Liver (tissue), 3 donors: ENCODE results near the gene HSPB2.

Source experiments
- CTCF ChIP-seq: fragments of 150-350 bp; IDR thresholded peaks from 2 replicates; pipeline ENCODE4 v1.5.1; 2017; ENCODE audit warnings: improper control_type of control experiment, low read depth, low read length; ENCODE audit not compliant: missing input control
- EGR1 ChIP-seq, 2 donors: IDR thresholded peaks; 2 replicates each; pipeline ENCODE4 v1.6.1; 2016 to 2018; ENCODE audit warnings: antibody characterized with exemption in 2 of 2, low read depth in 2 of 2
- FOXA1 ChIP-seq: IDR thresholded peaks from 2 replicates; pipeline ENCODE4 v1.6.1; 2016; ENCODE audit warnings: antibody characterized with exemption
- GABPA ChIP-seq, 2 donors: IDR thresholded peaks in 1 of 2; conservative IDR thresholded peaks in 1 of 2; 2 replicates each; pipeline ENCODE4 v1.6.1; 2016; ENCODE audit warnings: antibody characterized with exemption in 2 of 2, mild to moderate bottlenecking in 1 of 2, moderate library complexity in 1 of 2
- HNF4G ChIP-seq: IDR thresholded peaks from 2 replicates; pipeline ENCODE4 v1.6.1; 2016; ENCODE audit warnings: antibody characterized with exemption
- JUND ChIP-seq, 2 donors: IDR thresholded peaks; 2 replicates each; pipeline ENCODE4 v1.6.1; 2016; ENCODE audit warnings: antibody characterized with exemption in 2 of 2
- MAX ChIP-seq: IDR thresholded peaks from 2 replicates; pipeline ENCODE4 v1.6.1; 2016; ENCODE audit warnings: antibody characterized with exemption
- NR2F2 ChIP-seq: IDR thresholded peaks from 2 replicates; pipeline ENCODE4 v1.6.1; 2016; ENCODE audit warnings: antibody characterized with exemption
- RAD21 ChIP-seq, 2 donors: IDR thresholded peaks; 2 replicates each; pipeline ENCODE4 v1.6.1; 2016; ENCODE audit warnings: antibody characterized with exemption in 2 of 2, mild to moderate bottlenecking in 2 of 2
- REST ChIP-seq: IDR thresholded peaks from 2 replicates; pipeline ENCODE4 v1.6.1; 2016; ENCODE audit warnings: antibody characterized with exemption, mild to moderate bottlenecking
- SP1 ChIP-seq: IDR thresholded peaks from 2 replicates; pipeline ENCODE4 v1.6.1; 2018; ENCODE audit warnings: antibody characterized with exemption, mild to moderate bottlenecking
- TAF1 ChIP-seq: conservative IDR thresholded peaks from 2 replicates; pipeline ENCODE4 v1.6.1; 2016; ENCODE audit warnings: antibody characterized with exemption, mild to moderate bottlenecking
- YY1 ChIP-seq: IDR thresholded peaks from 2 replicates; pipeline ENCODE4 v1.6.1; 2016; ENCODE audit warnings: antibody characterized with exemption, mild to moderate bottlenecking
- ZBTB33 ChIP-seq: IDR thresholded peaks from 2 replicates; pipeline ENCODE4 v1.6.1; 2016; ENCODE audit warnings: antibody characterized with exemption
- donor health status: healthy.
- donor health status: healthy.

GRCh38 chr11:111871693-111872161, 40.8 kb upstream of the HSPB2 start:
- TF ChIP-seq CTCF (no peak), ZBTB33 (no peak), NR2F2 (no peak), TAF1 (no peak), YY1 (peak; percentile 49), REST (peak; percentile 4), GABPA (IDR thresholded peaks at IDR 0.05 in 1 of 2, conservative IDR thresholded peaks at IDR 0.05 in 1 of 2) (no peak), MAX (no peak), RAD21 (IDR thresholded peaks at IDR 0.05) (no peak), JUND (IDR thresholded peaks at IDR 0.05) (no peak), EGR1 (IDR thresholded peaks at IDR 0.05; ENCODE audit: low read depth in 2 of 2) (peak in 1 of 2 donors; percentile 7), FOXA1 (no peak), HNF4G (no peak), SP1 (no peak)
